Activated CD4-positive, alpha-beta T cell treated with anti-CD3 and anti-CD28 coated beads, Interleukin-2, amount 50 U/mL, for 48 hours (primary cell): ENCODE results near the gene ZRANB1.

Experiments used
- DNase-seq, 2 experiments: peaks; one replicate each; pipeline ENCODE4 v3.0.0-alpha.2; 2020

Gene ZRANB1

DNA sequence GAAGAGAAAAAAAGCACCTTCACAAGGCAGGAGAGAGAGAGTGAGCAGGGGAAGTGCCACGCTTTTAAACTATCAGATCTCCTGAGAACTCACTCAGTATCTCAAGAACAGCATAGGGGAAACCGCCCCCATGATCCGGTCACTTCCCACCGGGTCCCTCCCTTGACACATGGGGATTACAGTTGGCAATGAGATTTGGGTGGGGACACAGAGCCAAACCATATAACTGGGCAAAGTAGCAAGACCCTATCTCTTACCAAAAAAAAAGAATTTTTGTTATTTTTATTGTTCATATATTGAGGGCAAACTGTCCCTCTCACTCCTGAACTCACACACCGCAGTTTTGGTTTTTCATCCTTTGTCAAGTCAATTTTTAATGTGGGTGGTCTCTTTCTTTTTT lies 18.2 kb upstream of the ZRANB1 start:
- DNase-seq = no peak

DNA sequence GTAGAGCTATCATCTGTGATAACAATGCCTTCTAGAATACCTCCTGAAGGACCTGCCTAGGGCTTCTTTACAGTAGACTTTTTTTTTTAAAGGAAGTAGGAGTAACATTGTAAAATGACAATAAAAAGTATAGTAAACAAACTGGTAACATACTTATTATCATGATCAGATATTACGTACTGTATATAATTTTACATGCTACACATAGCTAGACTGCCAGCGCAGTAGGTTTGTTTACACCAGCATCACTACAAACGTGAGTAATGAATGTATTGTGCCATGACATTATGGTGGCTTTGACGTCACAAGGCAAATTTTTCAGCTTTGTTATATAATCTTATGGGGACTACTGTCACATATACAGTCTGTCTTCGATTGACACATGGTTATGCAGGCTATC lies 15.4 kb upstream of the ZRANB1 start:
- no peak for DNase-seq

- no peak for DNase-seq
Measured at GRCh38 chr10:124928087-124928486, 13.8 kb upstream of the ZRANB1 start.

GRCh38 chr10:124928545-124928944 lies 13.4 kb upstream of the ZRANB1 start:
- DNase-seq = no peak

DNA sequence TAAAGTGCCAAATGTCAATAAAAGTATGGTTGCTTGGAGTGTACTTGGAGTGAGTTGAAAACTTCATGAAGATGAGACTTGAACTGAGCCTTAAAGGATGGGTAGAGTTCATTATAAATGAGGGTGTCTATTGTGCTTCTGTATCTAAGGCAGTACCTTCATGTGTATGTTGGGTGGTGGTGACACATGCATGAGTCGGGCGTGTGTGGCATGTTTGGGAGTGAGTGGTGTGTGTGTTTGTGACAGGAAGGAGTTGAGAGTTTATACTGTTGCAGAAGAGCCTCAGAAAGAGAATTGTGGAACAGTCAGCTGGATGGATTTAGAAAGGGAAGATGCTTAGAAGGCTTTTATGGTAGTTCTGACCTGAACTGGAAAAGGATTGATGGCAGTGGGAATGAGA lies 6.0 kb upstream of the ZRANB1 start:
- peak in 1 of 2 experiments; percentile 19 for DNase-seq

GRCh38 chr10:124936813-124937212 lies 5.1 kb upstream of the ZRANB1 start:
- DNase-seq = no peak

DNA sequence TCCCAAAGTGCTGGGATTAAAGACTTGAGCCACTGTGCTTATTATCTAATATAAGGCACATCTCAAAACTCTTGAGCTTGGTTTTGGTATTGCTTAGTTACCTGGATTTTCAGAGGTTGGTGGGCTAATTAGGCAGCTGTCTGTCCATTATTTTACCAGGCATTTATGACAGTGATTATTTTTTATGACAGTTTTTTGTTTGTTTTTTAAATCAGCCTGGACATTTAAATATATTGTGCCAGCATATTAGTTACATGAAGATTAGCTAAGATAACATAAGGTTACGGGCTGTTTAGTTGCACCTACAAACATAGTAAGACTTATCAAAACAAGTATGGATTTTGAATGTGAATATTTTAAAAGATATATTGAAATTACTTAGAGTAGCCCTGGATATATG lies 2.6 kb upstream of the ZRANB1 start:
- DNase-seq = no peak

GRCh38 chr10:124942317-124943169 lies 620 bp downstream of the ZRANB1 start:
- no peak for DNase-seq

GRCh38 chr10:124943301-124944092 lies 1.6 kb downstream of the ZRANB1 start:
- DNase-seq = no peak

DNA sequence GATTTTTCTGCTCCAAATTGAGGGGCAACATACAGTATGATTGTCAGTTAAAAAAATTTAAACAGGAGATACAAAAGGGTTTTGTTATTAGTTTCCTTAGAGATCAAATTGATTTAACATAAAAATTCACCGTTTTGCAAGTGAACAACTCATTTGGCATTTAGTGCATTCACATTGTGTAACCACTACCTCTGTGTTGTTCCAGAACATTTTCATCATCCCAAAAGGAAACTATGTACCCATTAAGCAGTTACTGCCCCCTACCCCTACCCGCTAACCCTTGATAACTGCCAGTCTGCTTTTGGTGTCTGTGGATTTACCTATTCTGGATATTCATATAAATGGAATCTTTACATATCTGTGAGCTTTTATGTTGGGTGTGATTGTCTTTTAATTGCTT lies 3.1 kb downstream of the ZRANB1 start:
- DNase-seq = no peak

DNA sequence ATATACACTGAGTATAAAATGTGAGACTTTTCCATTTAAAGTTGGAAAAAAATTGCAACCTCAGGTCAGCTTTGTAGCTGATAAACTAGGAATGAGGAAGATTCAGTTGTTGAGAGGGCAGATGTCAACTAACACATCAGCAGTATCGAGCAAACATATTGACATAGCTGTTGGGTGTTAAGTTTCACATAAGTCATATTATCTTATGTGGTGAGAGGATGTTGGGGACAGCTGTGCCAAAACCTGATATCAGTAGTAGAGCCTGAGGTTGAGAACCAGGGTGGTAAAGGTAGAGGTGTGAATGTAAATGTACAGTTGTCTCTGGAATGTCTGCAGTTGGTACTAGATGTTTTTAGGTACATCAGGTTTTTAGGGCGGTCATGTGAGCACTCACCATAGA lies 5.0 kb downstream of the ZRANB1 start:
- no peak for DNase-seq

- no peak for DNase-seq
Measured at GRCh38 chr10:124949543-124949942, 7.6 kb downstream of the ZRANB1 start.

- no peak for DNase-seq
Measured at GRCh38 chr10:124952123-124952522, 10.2 kb downstream of the ZRANB1 start.

- DNase-seq = no peak
Measured at GRCh38 chr10:124953421-124953820, 11.5 kb downstream of the ZRANB1 start.

DNA sequence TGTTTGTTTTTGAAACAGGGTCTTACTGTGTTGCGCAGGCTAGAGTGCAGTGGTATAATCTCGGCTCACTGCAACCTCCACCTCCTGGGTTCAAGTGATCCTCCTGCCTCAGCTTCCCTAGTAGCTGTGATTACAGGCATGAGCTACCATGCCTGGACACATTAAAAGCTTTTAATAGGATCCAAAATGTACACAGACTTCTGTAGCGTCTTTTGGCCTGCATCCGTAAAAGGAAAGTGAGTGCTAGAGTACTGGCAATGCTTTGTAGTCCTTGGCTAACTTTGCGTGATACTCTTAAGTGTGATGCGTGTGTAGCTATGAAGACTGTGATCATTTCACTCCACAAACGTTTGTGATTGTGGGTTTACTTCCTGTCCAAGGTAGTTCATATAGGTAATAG lies 13.3 kb downstream of the ZRANB1 start:
- no peak for DNase-seq

GRCh38 chr10:124955868-124956267 lies 13.9 kb downstream of the ZRANB1 start:
- DNase-seq = no peak

DNA sequence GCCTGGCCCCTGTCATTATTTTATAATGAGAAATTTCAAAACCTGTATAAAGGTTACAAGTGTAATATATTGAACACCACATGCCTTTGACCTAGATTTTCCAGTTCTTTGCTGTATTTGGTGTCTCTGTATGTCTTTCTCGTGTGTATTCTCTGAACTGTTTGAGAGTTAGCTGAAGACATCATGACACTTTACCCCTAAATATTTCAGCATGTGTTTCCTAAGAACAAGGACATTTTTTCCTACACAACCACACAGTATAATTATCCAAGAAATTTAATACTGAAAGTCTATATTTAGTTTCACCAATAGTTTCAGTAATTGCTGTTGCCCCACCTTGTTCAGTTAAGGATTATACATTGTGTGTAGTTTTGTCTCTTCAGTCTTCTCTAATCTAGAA lies 14.8 kb downstream of the ZRANB1 start:
- no peak for DNase-seq

- DNase-seq = no peak
Measured at GRCh38 chr10:124957404-124957947, 15.6 kb downstream of the ZRANB1 start.

GRCh38 chr10:124959564-124959963 lies 17.6 kb downstream of the ZRANB1 start:
- DNase-seq = no peak

DNA sequence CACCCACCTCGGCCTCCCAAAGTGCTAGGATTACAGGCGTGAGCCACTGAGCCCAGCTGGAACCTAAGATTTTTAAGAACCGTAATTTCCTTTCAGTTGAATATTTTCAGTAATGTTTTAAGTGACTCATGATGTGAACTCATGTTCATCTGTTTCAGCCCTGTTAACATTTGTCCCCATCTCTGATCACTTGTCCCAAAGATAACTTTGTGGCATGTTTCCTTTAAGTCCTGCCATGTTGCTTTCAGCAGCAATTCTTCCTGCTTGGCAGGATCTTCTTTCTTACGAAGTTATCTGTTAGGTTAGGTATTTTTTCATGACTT lies 19.3 kb downstream of the ZRANB1 start:
- no peak for DNase-seq

GRCh38 chr10:124962421-124962820 lies 20.5 kb downstream of the ZRANB1 start:
- no peak for DNase-seq

- no peak for DNase-seq
Measured at GRCh38 chr10:124963866-124964720, 22.2 kb downstream of the ZRANB1 start.

DNA sequence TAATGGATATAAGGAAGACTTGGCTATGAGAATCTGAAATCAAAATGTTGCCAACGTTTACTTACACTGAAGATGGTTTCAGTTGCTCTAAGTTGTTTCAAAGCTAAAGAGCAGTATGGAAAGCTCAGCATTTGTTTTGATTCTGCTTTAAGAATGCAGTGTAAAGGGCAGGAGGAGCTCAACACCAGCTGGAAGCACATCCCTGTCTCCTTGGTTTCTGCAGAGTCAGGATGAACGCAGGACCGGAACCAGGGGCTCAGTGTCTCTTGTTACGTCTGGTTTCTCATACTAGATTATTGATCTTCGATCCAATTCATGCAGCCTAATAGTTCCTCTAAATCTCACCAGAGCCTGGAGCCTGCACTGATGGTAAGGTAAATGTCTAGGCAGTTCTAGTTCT lies 24.1 kb downstream of the ZRANB1 start:
- no peak for DNase-seq
